Spleen (tissue), 7 donors: ENCODE data around the gene BOLL.

Source experiments
- CTCF ChIP-seq, 11 experiments: fragments of 200-600 bp in 7 of 11; fragments of 450-650 bp in 4 of 11; sonication (generic) in 4 of 11; IDR thresholded peaks in 8 of 11; conservative IDR thresholded peaks in 3 of 11; 1 replicate in 7 of 11; 2 replicates in 4 of 11; pipeline versions ENCODE4 v1.4.0 to v1.8.0; 2016 to 2021; ENCODE audit warnings: antibody characterized with exemption in 11 of 11, inconsistent platforms in 4 of 11, mild to moderate bottlenecking in 1 of 11
- POLR2A ChIP-seq, 3 donors: fragments of 450-650 bp; IDR thresholded peaks; one replicate each; pipeline ENCODE4 v1.5.1; 2017; ENCODE audit warnings: antibody characterized with exemption in 3 of 3, mild to moderate bottlenecking in 1 of 3
- donor health status: DM: no; HTN: no; CAD: no; lungs with moderate emphysema.
- donor health status: DM: no; HTN: no; CAD: no.
- donor health status: DM: no; HTN: no; CAD: no.

- TF ChIP-seq CTCF (IDR thresholded peaks at IDR 0.05 in 8 of 11, conservative IDR thresholded peaks at IDR 0.05 in 3 of 11) (no peak), POLR2A (IDR thresholded peaks at IDR 0.05) (no peak)
Measured at GRCh38 chr2:197809064-197809463, 23.9 kb upstream of the BOLL start.
